Naive B cell (primary cell): Measurements from ENCODE around the gene FAM83B. TPM values are rescaled to one million over a fixed set of nuclear protein-coding genes. Genes with fewer than 3 reads are reported as not detected.

Experiments used
- ATAC-seq, 2 donors: fragments of 150-1000 bp; cut with Tn5 transposase; 2 replicates each; pipeline ENCODE4 v1.10.0; 2021; ENCODE audit warnings: low read depth in 2 of 2, mild to moderate bottlenecking in 2 of 2, moderate library complexity in 2 of 2
- DNase-seq: peaks from one replicate; pipeline ENCODE4 v3.0.0; 2022
- H3K27ac Mint-ChIP-seq, 6 donors: one replicate each; pipeline ENCODE4 v1.8.0; 2020 to 2022; ENCODE audit warnings: mild to moderate bottlenecking in 6 of 6, mixed read lengths in 6 of 6, moderate library complexity in 5 of 6, inconsistent platforms in 2 of 6
- H3K27me3 Mint-ChIP-seq, 3 donors: one replicate each; pipeline ENCODE4 v1.8.0; 2021 to 2022; ENCODE audit warnings: mixed read lengths in 3 of 3, mild to moderate bottlenecking in 1 of 3
- H3K36me3 Mint-ChIP-seq, 2 donors: one replicate each; pipeline ENCODE4 v1.8.0; 2020 to 2022; ENCODE audit warnings: mixed read lengths in 2 of 2, inconsistent platforms in 1 of 2, mild to moderate bottlenecking in 1 of 2
- H3K4me1 Mint-ChIP-seq, 3 donors: one replicate each; pipeline ENCODE4 v1.8.0; 2020 to 2022; ENCODE audit warnings: mixed read lengths in 3 of 3, inconsistent platforms in 1 of 3, mild to moderate bottlenecking in 1 of 3, moderate library complexity in 1 of 3
- H3K4me3 Mint-ChIP-seq, 8 donors: one replicate each; pipeline ENCODE4 v1.8.0; 2020 to 2022; ENCODE audit warnings: mild to moderate bottlenecking in 8 of 8, mixed read lengths in 8 of 8, moderate library complexity in 8 of 8, inconsistent platforms in 2 of 8
- H3K9me3 Mint-ChIP-seq, 7 donors: one replicate each; pipeline ENCODE4 v1.8.0; 2020 to 2022; ENCODE audit warnings: mixed read lengths in 7 of 7, mild to moderate bottlenecking in 5 of 7, inconsistent platforms in 2 of 7, moderate library complexity in 1 of 7
- polyA plus RNA-seq, 6 donors: library from polyadenylated mRNA; unstranded; fragments of 300-500 nt; fragmentation: Illumina TruSeq; gene quantifications; one replicate each; pipeline ENCODE4 v1.2.3, GENCODE V29; 2021; ENCODE audit warnings: low read depth in 6 of 6

FAM83B gene
- polyA plus RNA-seq, 6 donors from 2014 or later: not detected

DNA sequence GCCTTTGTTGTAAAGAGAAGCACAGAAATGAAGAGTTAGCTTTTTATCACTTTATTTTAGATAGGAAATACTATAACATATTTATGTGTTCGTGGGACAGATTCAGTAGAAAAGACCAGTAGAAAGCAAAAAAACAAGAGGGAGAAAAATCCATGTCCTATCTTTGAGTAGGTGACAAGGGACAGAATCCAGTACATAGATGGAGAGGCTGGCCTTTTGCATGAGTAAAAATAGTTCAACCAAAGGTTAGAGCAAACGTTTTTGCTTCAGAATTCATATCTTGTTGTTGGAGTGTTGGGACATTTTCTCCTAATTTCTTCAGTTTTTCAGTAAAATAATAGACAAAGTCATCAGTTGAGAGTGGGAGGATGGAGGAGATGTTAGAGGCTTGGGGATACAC is 19.6 kb upstream of the FAM83B start:
- DNase-seq (no peak), ATAC-seq (no peak)
- Mint-ChIP-seq H3K27ac (no peak overlapping the region), H3K36me3 (no peaks in the 10 kb centered on the region), H3K4me1 (no peaks in the 10 kb centered on the region), H3K27me3 (no peaks in the 10 kb centered on the region), H3K9me3 (peaks cover 0 to 13% (median 7%) of the 10 kb centered on the region in 7 donors), H3K4me3 (no peak overlapping the region)

DNA sequence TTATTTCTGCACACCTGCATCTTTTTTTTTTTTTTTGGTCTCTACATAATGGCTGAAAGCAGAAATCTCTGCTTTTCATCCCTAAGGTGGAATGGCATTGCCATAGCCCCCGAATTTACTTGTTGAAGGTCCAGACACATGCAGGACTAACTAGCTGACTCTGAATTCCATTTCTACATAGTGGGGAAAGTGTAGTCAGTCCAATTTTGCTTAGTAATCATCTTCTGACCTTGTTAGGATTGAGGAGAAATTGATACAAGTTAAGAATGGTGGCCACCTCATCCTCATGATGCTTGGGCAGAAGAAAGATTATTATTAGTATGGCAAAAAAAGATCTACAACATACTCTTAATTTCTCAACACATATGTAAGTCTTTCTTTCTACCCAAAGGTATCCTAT is 16.4 kb upstream of the FAM83B start:
- H3K27ac Mint-ChIP-seq: no peak overlapping the region
- no peaks in the 10 kb centered on the region for H3K4me1 Mint-ChIP-seq
- no peaks in the 10 kb centered on the region for H3K36me3 Mint-ChIP-seq
- H3K4me3 Mint-ChIP-seq: no peak overlapping the region
- peaks cover 2 to 16% (median 7%) of the 10 kb centered on the region in 7 donors for H3K9me3 Mint-ChIP-seq
- DNase-seq (no peak), ATAC-seq (no peak)
- no peaks in the 10 kb centered on the region for H3K27me3 Mint-ChIP-seq

DNA sequence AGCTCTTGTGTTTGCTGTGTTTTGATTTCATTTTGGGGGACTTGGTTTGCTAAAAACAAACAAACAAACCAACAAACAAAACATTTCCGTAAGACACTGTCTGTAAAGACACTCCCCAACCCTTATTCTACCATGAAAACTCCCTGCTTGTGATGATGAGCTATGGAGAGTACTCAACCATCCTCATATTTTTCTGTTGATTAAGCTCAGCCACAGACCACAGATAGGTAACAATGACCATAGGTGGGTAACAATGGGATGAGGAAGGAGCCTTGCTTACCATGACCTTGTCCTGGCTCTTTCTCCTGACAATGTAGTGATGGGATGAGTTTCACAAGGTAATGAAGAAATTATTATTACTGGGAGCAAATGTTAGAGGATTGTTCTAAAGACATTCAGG is 11.4 kb upstream of the FAM83B start:
- Mint-ChIP-seq H3K9me3 (peaks cover 0 to 13% (median 3%) of the 10 kb centered on the region in 7 donors), H3K4me1 (no peaks in the 10 kb centered on the region), H3K4me3 (no peak overlapping the region), H3K36me3 (no peaks in the 10 kb centered on the region), H3K27me3 (no peaks in the 10 kb centered on the region), H3K27ac (no peak overlapping the region)
- no peak for ATAC-seq
- no peak for DNase-seq

- no peak overlapping the region for H3K27ac Mint-ChIP-seq
Observed at GRCh38 chr6:54846857-54847674, 495 bp downstream of the FAM83B start.

GRCh38 chr6:54847799-54848597 is 1.4 kb downstream of the FAM83B start:
- Mint-ChIP-seq H3K36me3 (peaks cover 5 to 9% of the 10 kb centered on the region in 2 donors), H3K4me3 (no peak overlapping the region), H3K4me1 (peaks cover 0 to 4% (median 0%) of the 10 kb centered on the region in 3 donors), H3K27me3 (peaks cover 9 to 39% (median 35%) of the 10 kb centered on the region in 3 donors), H3K27ac (no peak overlapping the region), H3K9me3 (peaks cover 0 to 27% (median 5%) of the 10 kb centered on the region in 7 donors)
- no peak for ATAC-seq
- DNase-seq: no peak

More at GRCh38 chr6:54846857-54847674, 495 bp downstream of the FAM83B start:
- Mint-ChIP-seq H3K36me3 (peaks cover 5 to 9% of the 10 kb centered on the region in 2 donors), H3K4me1 (peaks cover 0 to 4% (median 0%) of the 10 kb centered on the region in 3 donors), H3K4me3 (no peak overlapping the region), H3K27me3 (peaks cover 9 to 39% (median 35%) of the 10 kb centered on the region in 3 donors), H3K9me3 (peaks cover 0 to 23% (median 5%) of the 10 kb centered on the region in 7 donors)
- ATAC-seq: no peak
- no peak for DNase-seq

- Mint-ChIP-seq H3K9me3 (peaks cover 0 to 25% (median 5%) of the 10 kb centered on the region in 7 donors), H3K4me1 (peaks cover 0 to 4% (median 0%) of the 10 kb centered on the region in 3 donors), H3K36me3 (peaks cover 2 to 9% of the 10 kb centered on the region in 2 donors), H3K27me3 (peaks cover 6 to 35% (median 32%) of the 10 kb centered on the region in 3 donors), H3K4me3 (no peak overlapping the region), H3K27ac (no peak overlapping the region)
- DNase-seq (no peak), ATAC-seq (no peak)
Observed at GRCh38 chr6:54850114-54850513, 3.5 kb downstream of the FAM83B start.

DNA sequence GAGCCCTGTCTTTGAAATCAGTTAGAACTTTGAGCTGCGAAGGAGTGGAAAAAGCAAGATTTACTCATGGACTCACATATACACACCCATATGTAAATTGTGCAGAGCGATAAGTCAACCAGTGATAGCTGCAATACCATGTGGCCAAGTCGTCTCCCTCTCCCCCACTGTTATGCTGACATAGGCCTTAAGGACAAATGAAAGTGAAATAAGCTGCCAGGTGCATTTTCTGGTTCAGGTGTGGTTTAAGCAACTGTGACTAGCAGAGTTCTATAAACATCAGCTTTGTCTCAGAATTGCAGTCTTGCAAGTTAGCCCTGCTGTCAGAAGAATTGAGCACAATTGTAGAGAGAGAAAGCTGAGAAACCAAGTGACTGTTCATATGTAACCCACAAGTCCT is 9.6 kb downstream of the FAM83B start:
- Mint-ChIP-seq H3K9me3 (peaks cover 0 to 17% (median 7%) of the 10 kb centered on the region in 7 donors), H3K36me3 (no peaks in the 10 kb centered on the region), H3K4me3 (no peak overlapping the region), H3K4me1 (no peaks in the 10 kb centered on the region), H3K27me3 (no peaks in the 10 kb centered on the region), H3K27ac (no peak overlapping the region)
- ATAC-seq: no peak
- DNase-seq: no peak

GRCh38 chr6:54860132-54860531 is 13.6 kb downstream of the FAM83B start:
- Mint-ChIP-seq H3K4me1 (no peaks in the 10 kb centered on the region), H3K4me3 (no peak overlapping the region), H3K27ac (no peak overlapping the region), H3K36me3 (no peaks in the 10 kb centered on the region), H3K27me3 (no peaks in the 10 kb centered on the region), H3K9me3 (peaks cover 0 to 6% (median 4%) of the 10 kb centered on the region in 7 donors)
- ATAC-seq (no peak), DNase-seq (no peak)

- DNase-seq: no peak
- Mint-ChIP-seq H3K4me1 (no peaks in the 10 kb centered on the region), H3K27me3 (no peaks in the 10 kb centered on the region), H3K4me3 (no peak overlapping the region), H3K36me3 (no peaks in the 10 kb centered on the region), H3K27ac (no peak overlapping the region), H3K9me3 (peaks cover 0 to 6% (median 4%) of the 10 kb centered on the region in 7 donors)
- ATAC-seq: no peak
Observed at GRCh38 chr6:54860739-54861138, 14.2 kb downstream of the FAM83B start.

- Mint-ChIP-seq H3K4me1 (no peaks in the 10 kb centered on the region), H3K27ac (no peak overlapping the region)
Observed at GRCh38 chr6:54861905-54862616, 15.5 kb downstream of the FAM83B start.

DNA sequence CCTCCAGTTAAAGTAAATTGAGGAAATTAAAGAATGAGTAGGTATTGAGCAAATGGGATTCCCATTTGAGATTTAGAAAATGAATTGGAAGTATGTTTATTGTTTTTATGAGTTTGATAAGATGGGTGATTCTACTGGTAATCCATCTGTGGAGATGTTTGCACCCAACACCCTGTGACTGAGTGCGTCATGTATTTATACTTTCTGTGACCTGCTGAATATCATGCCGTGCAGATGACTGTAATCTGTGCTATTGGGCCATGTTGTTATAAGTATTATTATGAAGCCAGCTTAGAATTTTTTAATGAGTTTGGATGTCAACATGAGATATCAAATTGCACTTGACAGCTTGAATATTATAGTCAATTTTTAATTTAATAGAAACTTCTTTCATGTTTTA is 17.7 kb downstream of the FAM83B start:
- no peak overlapping the region for H3K4me3 Mint-ChIP-seq
- no peak for ATAC-seq
- no peaks in the 10 kb centered on the region for H3K4me1 Mint-ChIP-seq
- DNase-seq: no peak
- no peak overlapping the region for H3K27ac Mint-ChIP-seq
- no peaks in the 10 kb centered on the region for H3K27me3 Mint-ChIP-seq
- peaks cover 0 to 4% (median 2%) of the 10 kb centered on the region in 7 donors for H3K9me3 Mint-ChIP-seq
- no peaks in the 10 kb centered on the region for H3K36me3 Mint-ChIP-seq

More at GRCh38 chr6:54861905-54862616, 15.5 kb downstream of the FAM83B start:
- Mint-ChIP-seq H3K27me3 (no peaks in the 10 kb centered on the region), H3K4me3 (peak overlapping the region in 1 of 8 donors; percentile 61), H3K36me3 (no peaks in the 10 kb centered on the region), H3K9me3 (peaks cover 0 to 6% (median 4%) of the 10 kb centered on the region in 7 donors)
- DNase-seq (no peak), ATAC-seq (no peak)

GRCh38 chr6:54865091-54865631 is 18.6 kb downstream of the FAM83B start:
- H3K27me3 Mint-ChIP-seq: no peaks in the 10 kb centered on the region
- no peaks in the 10 kb centered on the region for H3K4me1 Mint-ChIP-seq
- peaks cover 0 to 5% (median 2%) of the 10 kb centered on the region in 7 donors for H3K9me3 Mint-ChIP-seq
- no peak overlapping the region for H3K4me3 Mint-ChIP-seq
- H3K36me3 Mint-ChIP-seq: no peaks in the 10 kb centered on the region
- H3K27ac Mint-ChIP-seq: no peak overlapping the region
- DNase-seq (no peak), ATAC-seq (no peak)

- Mint-ChIP-seq H3K9me3 (peaks cover 0 to 5% (median 0%) of the 10 kb centered on the region in 7 donors), H3K4me3 (no peak overlapping the region), H3K27me3 (no peaks in the 10 kb centered on the region), H3K27ac (no peak overlapping the region), H3K36me3 (no peaks in the 10 kb centered on the region), H3K4me1 (no peaks in the 10 kb centered on the region)
- ATAC-seq (no peak), DNase-seq (no peak)
Observed at GRCh38 chr6:54868556-54868955, 22.0 kb downstream of the FAM83B start.
